ENCODE measurements around the gene NHLH2. TPM values are rescaled to one million over a fixed set of nuclear protein-coding genes. Genes with fewer than 3 reads are reported as not detected.

NHLH2 gene
- total and polyA plus RNA-seq, 4 donors: not detected

DNA sequence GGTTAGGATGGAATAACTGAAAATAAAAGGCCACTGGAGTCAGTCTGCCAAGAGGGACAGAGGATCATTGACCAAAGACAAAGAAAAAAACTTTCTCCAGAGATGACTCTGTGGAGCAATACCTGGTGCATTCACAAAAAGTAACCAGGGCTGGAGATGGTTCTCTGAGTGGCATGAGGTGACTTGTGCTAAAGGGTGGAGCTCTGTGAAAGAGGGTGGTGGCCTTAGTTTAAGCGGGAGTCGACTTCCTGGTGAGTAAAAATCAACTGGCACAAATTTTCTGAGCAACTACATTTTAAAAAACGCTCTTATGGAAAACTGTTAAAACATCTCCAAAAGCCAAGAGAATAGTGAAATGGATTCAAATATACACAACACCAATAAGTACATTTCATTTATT is 10.0 kb downstream of the NHLH2 start:
- TF ChIP-seq RXRA (IDR thresholded peaks at IDR 0.05) (no peak), GABPA (IDR thresholded peaks at IDR 0.05 in 1 of 2, conservative IDR thresholded peaks at IDR 0.05 in 1 of 2) (no peak), TAF1 (conservative IDR thresholded peaks at IDR 0.05) (no peak), HNF4A (conservative IDR thresholded peaks at IDR 0.05) (no peak), RAD21 (IDR thresholded peaks at IDR 0.05) (no peak), FOXA2 (IDR thresholded peaks at IDR 0.05) (no peak), FOXA1 (IDR thresholded peaks at IDR 0.05) (no peak), EGR1 (IDR thresholded peaks at IDR 0.05; ENCODE audit: low read depth in 2 of 2) (no peak), NR2F2 (IDR thresholded peaks at IDR 0.05) (no peak), JUND (IDR thresholded peaks at IDR 0.05) (no peak), YY1 (IDR thresholded peaks at IDR 0.05) (no peak)
- TF ChIP-seq, protein P1, sequence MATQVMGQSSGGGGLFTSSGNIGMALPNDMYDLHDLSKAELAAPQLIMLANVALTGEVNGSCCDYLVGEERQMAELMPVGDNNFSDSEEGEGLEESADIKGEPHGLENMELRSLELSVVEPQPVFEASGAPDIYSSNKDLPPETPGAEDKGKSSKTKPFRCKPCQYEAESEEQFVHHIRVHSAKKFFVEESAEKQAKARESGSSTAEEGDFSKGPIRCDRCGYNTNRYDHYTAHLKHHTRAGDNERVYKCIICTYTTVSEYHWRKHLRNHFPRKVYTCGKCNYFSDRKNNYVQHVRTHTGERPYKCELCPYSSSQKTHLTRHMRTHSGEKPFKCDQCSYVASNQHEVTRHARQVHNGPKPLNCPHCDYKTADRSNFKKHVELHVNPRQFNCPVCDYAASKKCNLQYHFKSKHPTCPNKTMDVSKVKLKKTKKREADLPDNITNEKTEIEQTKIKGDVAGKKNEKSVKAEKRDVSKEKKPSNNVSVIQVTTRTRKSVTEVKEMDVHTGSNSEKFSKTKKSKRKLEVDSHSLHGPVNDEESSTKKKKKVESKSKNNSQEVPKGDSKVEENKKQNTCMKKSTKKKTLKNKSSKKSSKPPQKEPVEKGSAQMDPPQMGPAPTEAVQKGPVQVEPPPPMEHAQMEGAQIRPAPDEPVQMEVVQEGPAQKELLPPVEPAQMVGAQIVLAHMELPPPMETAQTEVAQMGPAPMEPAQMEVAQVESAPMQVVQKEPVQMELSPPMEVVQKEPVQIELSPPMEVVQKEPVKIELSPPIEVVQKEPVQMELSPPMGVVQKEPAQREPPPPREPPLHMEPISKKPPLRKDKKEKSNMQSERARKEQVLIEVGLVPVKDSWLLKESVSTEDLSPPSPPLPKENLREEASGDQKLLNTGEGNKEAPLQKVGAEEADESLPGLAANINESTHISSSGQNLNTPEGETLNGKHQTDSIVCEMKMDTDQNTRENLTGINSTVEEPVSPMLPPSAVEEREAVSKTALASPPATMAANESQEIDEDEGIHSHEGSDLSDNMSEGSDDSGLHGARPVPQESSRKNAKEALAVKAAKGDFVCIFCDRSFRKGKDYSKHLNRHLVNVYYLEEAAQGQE (IDR thresholded peaks at IDR 0.05): no peak
- TF ChIP-seq, protein P2, sequence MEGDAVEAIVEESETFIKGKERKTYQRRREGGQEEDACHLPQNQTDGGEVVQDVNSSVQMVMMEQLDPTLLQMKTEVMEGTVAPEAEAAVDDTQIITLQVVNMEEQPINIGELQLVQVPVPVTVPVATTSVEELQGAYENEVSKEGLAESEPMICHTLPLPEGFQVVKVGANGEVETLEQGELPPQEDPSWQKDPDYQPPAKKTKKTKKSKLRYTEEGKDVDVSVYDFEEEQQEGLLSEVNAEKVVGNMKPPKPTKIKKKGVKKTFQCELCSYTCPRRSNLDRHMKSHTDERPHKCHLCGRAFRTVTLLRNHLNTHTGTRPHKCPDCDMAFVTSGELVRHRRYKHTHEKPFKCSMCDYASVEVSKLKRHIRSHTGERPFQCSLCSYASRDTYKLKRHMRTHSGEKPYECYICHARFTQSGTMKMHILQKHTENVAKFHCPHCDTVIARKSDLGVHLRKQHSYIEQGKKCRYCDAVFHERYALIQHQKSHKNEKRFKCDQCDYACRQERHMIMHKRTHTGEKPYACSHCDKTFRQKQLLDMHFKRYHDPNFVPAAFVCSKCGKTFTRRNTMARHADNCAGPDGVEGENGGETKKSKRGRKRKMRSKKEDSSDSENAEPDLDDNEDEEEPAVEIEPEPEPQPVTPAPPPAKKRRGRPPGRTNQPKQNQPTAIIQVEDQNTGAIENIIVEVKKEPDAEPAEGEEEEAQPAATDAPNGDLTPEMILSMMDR (IDR thresholded peaks at IDR 0.05; ENCODE audit: low read depth, low read length, missing input control): no peak
- TF ChIP-seq, protein P3, sequence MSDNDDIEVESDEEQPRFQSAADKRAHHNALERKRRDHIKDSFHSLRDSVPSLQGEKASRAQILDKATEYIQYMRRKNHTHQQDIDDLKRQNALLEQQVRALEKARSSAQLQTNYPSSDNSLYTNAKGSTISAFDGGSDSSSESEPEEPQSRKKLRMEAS (IDR thresholded peaks at IDR 0.05): no peak
- TF ChIP-seq, protein P4, sequence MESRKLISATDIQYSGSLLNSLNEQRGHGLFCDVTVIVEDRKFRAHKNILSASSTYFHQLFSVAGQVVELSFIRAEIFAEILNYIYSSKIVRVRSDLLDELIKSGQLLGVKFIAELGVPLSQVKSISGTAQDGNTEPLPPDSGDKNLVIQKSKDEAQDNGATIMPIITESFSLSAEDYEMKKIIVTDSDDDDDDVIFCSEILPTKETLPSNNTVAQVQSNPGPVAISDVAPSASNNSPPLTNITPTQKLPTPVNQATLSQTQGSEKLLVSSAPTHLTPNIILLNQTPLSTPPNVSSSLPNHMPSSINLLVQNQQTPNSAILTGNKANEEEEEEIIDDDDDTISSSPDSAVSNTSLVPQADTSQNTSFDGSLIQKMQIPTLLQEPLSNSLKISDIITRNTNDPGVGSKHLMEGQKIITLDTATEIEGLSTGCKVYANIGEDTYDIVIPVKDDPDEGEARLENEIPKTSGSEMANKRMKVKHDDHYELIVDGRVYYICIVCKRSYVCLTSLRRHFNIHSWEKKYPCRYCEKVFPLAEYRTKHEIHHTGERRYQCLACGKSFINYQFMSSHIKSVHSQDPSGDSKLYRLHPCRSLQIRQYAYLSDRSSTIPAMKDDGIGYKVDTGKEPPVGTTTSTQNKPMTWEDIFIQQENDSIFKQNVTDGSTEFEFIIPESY (IDR thresholded peaks at IDR 0.05): no peak
- TF ChIP-seq, protein P5, sequence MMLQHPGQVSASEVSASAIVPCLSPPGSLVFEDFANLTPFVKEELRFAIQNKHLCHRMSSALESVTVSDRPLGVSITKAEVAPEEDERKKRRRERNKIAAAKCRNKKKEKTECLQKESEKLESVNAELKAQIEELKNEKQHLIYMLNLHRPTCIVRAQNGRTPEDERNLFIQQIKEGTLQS (IDR thresholded peaks at IDR 0.05): no peak
- 73% methylated on average over 3 of the region's 3 CpGs for WGBS

DNA sequence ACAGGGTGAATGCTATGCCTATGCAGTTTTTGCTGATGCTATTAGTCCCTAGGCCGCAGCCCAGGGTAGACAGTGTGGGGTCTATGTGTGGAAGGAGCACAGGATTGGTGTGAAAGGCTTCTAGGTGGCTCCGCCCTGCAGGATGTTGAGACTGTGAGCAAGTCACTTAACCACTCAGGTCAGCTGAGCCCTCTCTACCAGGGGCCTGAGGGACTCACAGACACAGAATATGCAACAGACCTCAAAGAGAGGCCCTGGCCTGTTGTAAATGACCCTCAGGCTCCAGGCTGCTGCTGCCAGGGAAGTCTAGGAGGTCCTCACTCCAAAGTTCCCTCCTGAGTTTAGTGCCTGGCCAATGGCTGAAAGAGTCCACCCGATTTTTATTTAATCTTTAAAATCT is 11.0 kb downstream of the NHLH2 start:
- H3K27me3 ChIP-seq (ENCODE audit: control insufficient read depth in 4 of 4, insufficient read depth in 4 of 4, low read length in 3 of 4): peaks cover 0 to 14% (median 0%) of the 10 kb centered on the region in 4 donors
- H3K4me1 ChIP-seq (ENCODE audit: control insufficient read depth in 4 of 4, insufficient read depth in 4 of 4, low read length in 3 of 4): peaks cover 0 to 5% (median 1%) of the 10 kb centered on the region in 4 donors
- H3K9ac ChIP-seq (ENCODE audit: low read depth in 1 of 2, low read length in 2 of 2): no peak overlapping the region
- TF ChIP-seq, protein P5 (IDR thresholded peaks at IDR 0.05): no peak
- TF ChIP-seq FOXA2 (IDR thresholded peaks at IDR 0.05) (no peak), SP1 (IDR thresholded peaks at IDR 0.05) (no peak), RXRA (IDR thresholded peaks at IDR 0.05) (no peak)
- DNase-seq (ENCODE audit: low spot score): no peak
- WGBS: 85% methylated on average over 3 of the region's 3 CpGs
- no peaks in the 10 kb centered on the region for H3K9me3 ChIP-seq (ENCODE audit: control insufficient read depth in 4 of 4, low read length in 3 of 4)
- no peak overlapping the region for H3K27ac ChIP-seq (ENCODE audit: low read depth in 1 of 2, low read length in 2 of 2)
- H3K36me3 ChIP-seq (ENCODE audit: control insufficient read depth in 4 of 4, insufficient read depth in 3 of 4, low read depth in 1 of 4, low read length in 3 of 4): no peaks in the 10 kb centered on the region
- H3K4me3 ChIP-seq (ENCODE audit: low read depth in 1 of 3, low read length in 3 of 3): no peak overlapping the region

More for the DNA sequence above, 10.0 kb downstream of the NHLH2 start:
- DNase-seq (ENCODE audit: low spot score): no peak
- H3K27ac ChIP-seq (ENCODE audit: low read depth in 1 of 2, low read length in 2 of 2): no peak overlapping the region
- no peaks in the 10 kb centered on the region for H3K36me3 ChIP-seq (ENCODE audit: control insufficient read depth in 4 of 4, insufficient read depth in 3 of 4, low read depth in 1 of 4, low read length in 3 of 4)
- H3K4me3 ChIP-seq (ENCODE audit: low read depth in 1 of 3, low read length in 3 of 3): no peak overlapping the region
- H3K4me1 ChIP-seq (ENCODE audit: control insufficient read depth in 4 of 4, insufficient read depth in 4 of 4, low read length in 3 of 4): peaks cover 0 to 5% (median 1%) of the 10 kb centered on the region in 4 donors
- H3K9ac ChIP-seq (ENCODE audit: low read depth in 1 of 2, low read length in 2 of 2): no peak overlapping the region
- H3K27me3 ChIP-seq (ENCODE audit: control insufficient read depth in 4 of 4, insufficient read depth in 4 of 4, low read length in 3 of 4): peaks cover 0 to 11% (median 0%) of the 10 kb centered on the region in 4 donors
- H3K9me3 ChIP-seq (ENCODE audit: control insufficient read depth in 4 of 4, low read length in 3 of 4): no peaks in the 10 kb centered on the region
